Breast epithelium (tissue), 4 donors: ENCODE measurements around the gene CDK5RAP2. TPM values are rescaled to one million over a fixed set of nuclear protein-coding genes. Genes with fewer than 3 reads are reported as not detected.

Source experiments
- DNase-seq, 2 donors: peaks; one replicate each; pipeline ENCODE4 v3.0.0-alpha.2; 2019; ENCODE audit warnings: low spot score in 2 of 2
- H3K27ac ChIP-seq, 2 donors: fragments of 200-600 bp; sonication (generic) in 1 of 2; one replicate each; pipeline ENCODE4 v1.5.1; 2016 to 2019; ENCODE audit warnings: mild to moderate bottlenecking in 1 of 2
- H3K27me3 ChIP-seq, 2 donors: fragments of 200-600 bp; sonication (generic) in 1 of 2; one replicate each; pipeline versions ENCODE4 v1.5.1 to v1.6.0; 2017 to 2019; ENCODE audit warnings: control low read depth in 1 of 2, mild to moderate bottlenecking in 1 of 2
- H3K36me3 ChIP-seq: fragments of 200-600 bp; one replicate; pipeline ENCODE4 v1.5.1; 2019
- H3K4me1 ChIP-seq, 2 donors: fragments of 200-600 bp; sonication (generic); one replicate each; pipeline ENCODE4 v1.5.1; 2016 to 2019; ENCODE audit warnings: control low read depth in 1 of 2
- H3K4me3 ChIP-seq, 3 donors: fragments of 200-600 bp; sonication (generic); 1 replicate in 2 of 3; 2 replicates in 1 of 3; pipeline ENCODE4 v1.5.1; 2016 to 2019; ENCODE audit warnings: mild to moderate bottlenecking in 3 of 3, moderate library complexity in 2 of 3
- H3K9me3 ChIP-seq, 2 donors: fragments of 200-600 bp; sonication (generic) in 1 of 2; one replicate each; pipeline ENCODE4 v1.5.1; 2016 to 2019; ENCODE audit warnings: control low read depth in 1 of 2
- POLR2A ChIP-seq: fragments of 450-650 bp; IDR thresholded peaks from one replicate; pipeline ENCODE4 v1.6.1; 2016; ENCODE audit warnings: antibody characterized with exemption, mild to moderate bottlenecking, moderate library complexity
- POLR2AphosphoS5 ChIP-seq, 3 donors: sonication (generic); formaldehyde crosslinking; IDR thresholded peaks; one replicate each; pipeline ENCODE4 v1.6.1; 2017; ENCODE audit warnings: antibody characterized with exemption in 3 of 3
- intact Hi-C: fragments of 100-400 bp; cut with DNase I; formaldehyde crosslinking; loops from one replicate; pipeline ENCODE4 v1.15.1; 2023; ENCODE audit warnings: low total_unique reads
- total RNA-seq, 3 donors: library from RNA; depleted of rRNA; stranded (reverse); fragments of >200 nt; gene quantifications; one replicate each; pipeline ENCODE4 v1.1.0, GENCODE V29; 2016
- TF ChIP-seq, protein P1 (sequence below), 3 donors: fragments of 450-650 bp; IDR thresholded peaks; one replicate each; pipeline ENCODE4 v1.5.1; 2016 to 2017; ENCODE audit warnings: antibody characterized with exemption in 3 of 3, mild to moderate bottlenecking in 3 of 3, moderate library complexity in 3 of 3

CDK5RAP2 gene
- total RNA-seq, 3 donors from 2014 or later: 44.5 to 77.4 (median 60.6) TPM

DNA sequence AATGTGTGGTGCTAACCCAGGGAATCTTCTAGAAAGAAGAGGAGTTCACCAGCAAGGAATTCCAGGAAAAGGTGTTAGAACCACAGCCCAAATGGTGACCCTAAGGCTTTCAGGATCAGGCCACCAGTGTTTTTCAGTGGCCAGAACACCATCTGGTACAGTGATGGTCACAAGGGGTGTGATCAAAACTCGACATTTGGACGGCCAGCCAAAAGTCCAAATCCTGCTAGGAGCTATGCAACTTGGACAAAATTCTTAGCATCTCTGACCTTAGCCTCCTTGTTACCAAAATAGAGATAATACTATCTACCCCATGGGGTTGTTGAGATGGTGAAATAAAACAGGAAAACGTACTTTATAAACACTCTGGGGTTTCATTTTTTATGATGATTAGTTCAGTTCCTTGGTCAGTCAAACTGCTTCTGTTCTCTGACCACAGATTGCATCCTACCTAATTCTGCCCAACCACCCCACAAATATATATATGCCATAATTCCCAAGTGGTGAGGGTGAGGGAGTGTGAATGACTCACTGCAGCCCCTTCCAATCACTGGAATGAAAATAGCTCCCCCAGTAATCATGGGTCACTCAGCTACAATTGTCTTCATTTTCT, 210.3 kb downstream of the CDK5RAP2 start:
- Histone ChIP-seq H3K4me3 (no peak overlapping the region), H3K27me3 (no peaks in the 10 kb centered on the region), H3K36me3 (no peaks in the 10 kb centered on the region), H3K4me1 (no peaks in the 10 kb centered on the region), H3K27ac (no peak overlapping the region), H3K9me3 (no peaks in the 10 kb centered on the region)
- TF ChIP-seq, protein P1, sequence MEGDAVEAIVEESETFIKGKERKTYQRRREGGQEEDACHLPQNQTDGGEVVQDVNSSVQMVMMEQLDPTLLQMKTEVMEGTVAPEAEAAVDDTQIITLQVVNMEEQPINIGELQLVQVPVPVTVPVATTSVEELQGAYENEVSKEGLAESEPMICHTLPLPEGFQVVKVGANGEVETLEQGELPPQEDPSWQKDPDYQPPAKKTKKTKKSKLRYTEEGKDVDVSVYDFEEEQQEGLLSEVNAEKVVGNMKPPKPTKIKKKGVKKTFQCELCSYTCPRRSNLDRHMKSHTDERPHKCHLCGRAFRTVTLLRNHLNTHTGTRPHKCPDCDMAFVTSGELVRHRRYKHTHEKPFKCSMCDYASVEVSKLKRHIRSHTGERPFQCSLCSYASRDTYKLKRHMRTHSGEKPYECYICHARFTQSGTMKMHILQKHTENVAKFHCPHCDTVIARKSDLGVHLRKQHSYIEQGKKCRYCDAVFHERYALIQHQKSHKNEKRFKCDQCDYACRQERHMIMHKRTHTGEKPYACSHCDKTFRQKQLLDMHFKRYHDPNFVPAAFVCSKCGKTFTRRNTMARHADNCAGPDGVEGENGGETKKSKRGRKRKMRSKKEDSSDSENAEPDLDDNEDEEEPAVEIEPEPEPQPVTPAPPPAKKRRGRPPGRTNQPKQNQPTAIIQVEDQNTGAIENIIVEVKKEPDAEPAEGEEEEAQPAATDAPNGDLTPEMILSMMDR (IDR thresholded peaks at IDR 0.05): no peak
- no peak for TF ChIP-seq POLR2A
- no peak for TF ChIP-seq POLR2AphosphoS5 (IDR thresholded peaks at IDR 0.05)
- DNase-seq: no peak
- intact Hi-C loops: no loop called here

DNA sequence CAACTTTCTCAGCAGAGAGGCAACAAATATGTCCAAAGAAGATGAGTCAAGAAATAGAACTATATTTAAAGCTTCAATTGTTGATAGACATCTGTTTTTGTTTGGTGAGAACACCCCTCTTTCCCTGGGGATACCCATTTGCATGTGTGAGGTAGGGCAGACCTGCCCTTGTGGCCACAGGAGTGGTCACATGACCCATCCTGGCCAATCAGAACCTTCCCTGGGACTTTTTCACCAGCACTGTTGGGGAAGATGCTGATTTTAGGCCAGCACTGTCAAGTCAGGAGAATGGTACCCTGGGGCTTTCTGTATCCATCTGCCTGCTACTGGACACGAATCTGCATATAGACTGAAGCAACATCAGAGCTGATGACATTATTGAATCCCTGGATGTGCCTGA, 211.2 kb downstream of the CDK5RAP2 start:
- H3K27ac ChIP-seq: no peak overlapping the region
- no peaks in the 10 kb centered on the region for H3K27me3 ChIP-seq
- H3K9me3 ChIP-seq: no peaks in the 10 kb centered on the region
- intact Hi-C loops: no loop called here
- no peak for TF ChIP-seq POLR2AphosphoS5 (IDR thresholded peaks at IDR 0.05)
- TF ChIP-seq POLR2A: no peak
- TF ChIP-seq, protein P1 (IDR thresholded peaks at IDR 0.05): no peak
- H3K4me3 ChIP-seq: no peak overlapping the region
- DNase-seq: no peak
- no peaks in the 10 kb centered on the region for H3K36me3 ChIP-seq
- H3K4me1 ChIP-seq: no peaks in the 10 kb centered on the region

DNA sequence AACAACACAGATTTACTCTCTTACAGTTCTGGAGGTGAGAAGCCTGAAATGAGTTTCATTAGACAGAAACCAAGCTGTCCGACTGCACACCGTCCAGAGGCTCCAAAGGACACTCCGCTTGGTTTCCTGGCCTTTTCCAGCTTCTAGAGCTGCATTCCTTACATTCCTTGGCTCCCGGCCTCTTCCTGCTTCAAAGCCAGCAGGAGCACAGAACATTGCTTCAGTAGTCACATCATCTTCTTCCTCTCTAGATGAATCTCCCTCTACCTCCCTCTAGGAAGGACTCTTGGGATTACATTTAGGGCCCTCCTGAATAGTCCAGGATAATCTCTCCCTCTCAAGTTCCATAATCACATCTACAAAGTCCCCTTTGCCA, 213.3 kb downstream of the CDK5RAP2 start:
- H3K27me3 ChIP-seq: no peaks in the 10 kb centered on the region
- no peak overlapping the region for H3K4me3 ChIP-seq
- H3K27ac ChIP-seq: no peak overlapping the region
- intact Hi-C loops: no loop called here
- no peak for DNase-seq
- no peaks in the 10 kb centered on the region for H3K4me1 ChIP-seq
- no peaks in the 10 kb centered on the region for H3K36me3 ChIP-seq
- no peaks in the 10 kb centered on the region for H3K9me3 ChIP-seq
- peak in 1 of 3 donors; percentile 19 for TF ChIP-seq POLR2AphosphoS5 (IDR thresholded peaks at IDR 0.05)
- TF ChIP-seq, protein P1 (IDR thresholded peaks at IDR 0.05): peak in 1 of 3 donors; percentile 10
- TF ChIP-seq POLR2A: no peak

DNA sequence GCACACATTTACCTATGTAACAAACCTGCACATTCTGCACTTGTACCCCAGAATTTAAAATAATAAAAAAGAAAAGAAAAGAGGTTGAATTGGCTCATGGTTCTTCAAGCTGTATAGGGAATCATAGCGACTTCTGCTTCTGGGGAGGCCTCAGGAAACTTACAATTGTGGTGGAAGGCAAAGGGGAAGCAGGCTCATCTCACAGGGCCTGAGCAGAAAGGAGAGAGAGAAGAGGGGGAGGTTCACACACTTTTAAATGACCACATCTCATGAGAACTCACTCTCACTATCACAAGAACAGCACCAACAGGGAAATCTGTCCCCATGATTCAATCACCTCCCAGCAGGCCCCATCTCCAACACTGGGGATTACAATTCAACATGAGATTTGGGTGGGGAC, 214.6 kb downstream of the CDK5RAP2 start:
- DNase-seq: no peak
- no peaks in the 10 kb centered on the region for H3K27me3 ChIP-seq
- no peak overlapping the region for H3K4me3 ChIP-seq
- no peaks in the 10 kb centered on the region for H3K4me1 ChIP-seq
- intact Hi-C loops: no loop called here
- H3K9me3 ChIP-seq: no peaks in the 10 kb centered on the region
- H3K27ac ChIP-seq: no peak overlapping the region
- TF ChIP-seq POLR2AphosphoS5 (IDR thresholded peaks at IDR 0.05): no peak
- TF ChIP-seq, protein P1 (IDR thresholded peaks at IDR 0.05): no peak
- no peak for TF ChIP-seq POLR2A
- no peaks in the 10 kb centered on the region for H3K36me3 ChIP-seq

DNA sequence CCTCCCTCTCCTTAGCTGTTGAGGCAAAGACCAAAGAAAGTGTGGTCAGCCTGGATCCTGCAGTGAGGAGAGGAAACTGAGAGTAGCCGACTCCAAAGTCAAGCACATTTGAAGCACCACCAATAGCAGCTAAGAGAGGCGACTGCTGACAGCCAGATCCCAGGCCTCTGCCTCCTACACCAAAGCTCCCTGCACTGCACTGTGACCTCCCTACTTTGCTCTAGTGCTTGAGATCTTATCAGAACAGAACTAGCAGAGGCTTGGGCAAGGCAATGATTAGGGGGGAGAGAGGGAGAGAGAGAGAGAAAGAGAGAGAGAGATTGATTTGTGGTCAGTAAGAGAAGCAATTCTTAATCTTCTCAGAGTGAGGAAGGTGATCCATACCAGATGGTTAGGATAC, 216.3 kb downstream of the CDK5RAP2 start:
- TF ChIP-seq, protein P1 (IDR thresholded peaks at IDR 0.05): no peak
- no peak for TF ChIP-seq POLR2A
- no peak for TF ChIP-seq POLR2AphosphoS5 (IDR thresholded peaks at IDR 0.05)
- H3K4me1 ChIP-seq: no peaks in the 10 kb centered on the region
- intact Hi-C loops: no loop called here
- no peaks in the 10 kb centered on the region for H3K36me3 ChIP-seq
- H3K9me3 ChIP-seq: no peaks in the 10 kb centered on the region
- no peaks in the 10 kb centered on the region for H3K27me3 ChIP-seq
- H3K4me3 ChIP-seq: no peak overlapping the region
- no peak for DNase-seq
- no peak overlapping the region for H3K27ac ChIP-seq
